HEK293 (cell line): Measurements from ENCODE around the gene TNS1.

Experiments
- BCL11A ChIP-seq: fragments of 450-650 bp; formaldehyde crosslinking; IDR thresholded peaks from 2 replicates; pipeline ENCODE4 v1.5.1; 2016; ENCODE audit warnings: low read depth, missing biosample characterization, missing genetic modification characterization
- CTCF ChIP-seq: fragments of 450-650 bp; formaldehyde crosslinking; IDR thresholded peaks from 2 replicates; pipeline ENCODE4 v1.5.1; 2016; ENCODE audit warnings: missing biosample characterization, missing genetic modification characterization
- PATZ1 ChIP-seq: fragments of 450-650 bp; formaldehyde crosslinking; IDR thresholded peaks from 2 replicates; pipeline ENCODE4 v1.5.1; 2016; ENCODE audit warnings: missing biosample characterization, missing genetic modification characterization
- REST ChIP-seq: fragments of 450-650 bp; formaldehyde crosslinking; IDR thresholded peaks from 2 replicates; pipeline ENCODE4 v1.5.1; 2016; ENCODE audit warnings: missing biosample characterization, missing genetic modification characterization
- ZBTB11 ChIP-seq: fragments of 450-650 bp; formaldehyde crosslinking; conservative IDR thresholded peaks from 2 replicates; pipeline ENCODE4 v1.5.1; 2016; ENCODE audit warnings: low read depth, missing biosample characterization, missing genetic modification characterization
- ZBTB21 ChIP-seq: fragments of 450-650 bp; formaldehyde crosslinking; IDR thresholded peaks from 2 replicates; pipeline ENCODE4 v1.5.1; 2017; ENCODE audit warnings: missing biosample characterization, missing genetic modification characterization
- ZBTB26 ChIP-seq: fragments of 450-650 bp; formaldehyde crosslinking; optimal IDR thresholded peaks from 2 replicates; pipeline ENCODE3; 2016; ENCODE audit warnings: missing biosample characterization, mild to moderate bottlenecking, missing genetic modification characterization
- ZNF146 ChIP-seq: fragments of 450-650 bp; formaldehyde crosslinking; IDR thresholded peaks from 2 replicates; pipeline ENCODE4 v1.5.1; 2016; ENCODE audit warnings: missing biosample characterization, missing genetic modification characterization
- ZNF23 ChIP-seq: fragments of 450-650 bp; formaldehyde crosslinking; IDR thresholded peaks from 2 replicates; pipeline ENCODE4 v1.5.1; 2016; ENCODE audit warnings: missing biosample characterization, missing genetic modification characterization, borderline replicate concordance
- ZNF423 ChIP-seq: fragments of 450-650 bp; formaldehyde crosslinking; IDR thresholded peaks from 2 replicates; pipeline ENCODE4 v1.5.1; 2016; ENCODE audit warnings: missing biosample characterization, missing genetic modification characterization
- ZNF521 ChIP-seq: fragments of 450-650 bp; formaldehyde crosslinking; IDR thresholded peaks from 2 replicates; pipeline ENCODE4 v1.5.1; 2017; ENCODE audit warnings: missing biosample characterization, mild to moderate bottlenecking, missing genetic modification characterization
- ZNF548 ChIP-seq: fragments of 450-650 bp; formaldehyde crosslinking; IDR thresholded peaks from 2 replicates; pipeline ENCODE4 v1.5.1; 2016; ENCODE audit warnings: missing biosample characterization, missing genetic modification characterization

GRCh38 chr2:217922101-217923006 lies 80.4 kb downstream of the TNS1 start:
- TF ChIP-seq ZNF548 (tag by site-specific recombination) (no peak), CTCF (tag by site-specific recombination) (no peak), ZNF423 (tag by site-specific recombination) (no peak), ZNF23 (tag by site-specific recombination) (no peak), ZBTB11 (no peak), PATZ1 (no peak), ZBTB21 (tag by site-specific recombination) (no peak), ZNF146 (tag by site-specific recombination) (no peak), REST (tag by site-specific recombination) (no peak), ZBTB26 (tag by site-specific recombination) (no peak), BCL11A (no peak), ZNF521 (tag by site-specific recombination) (no peak)
